NK-92 treated with Interleukin-12 subunit alpha and Interleukin-12 subunit beta, amount 100 ng/mL, for 24 hours (cell line): Measurements from ENCODE around the gene HS3ST2.
"Not testable (repeated sequence)": the region's sequence is repeated elsewhere in the genome, so short reads cannot be mapped to it uniquely, and the experiment has no call there.

Source experiments
- DNase-seq: peaks from one replicate; lab custom pipeline; 2025; lab: John Stamatoyannopoulos, UW

The HS3ST2 gene

GRCh38 chr16:22878955-22879354 lies 65.0 kb downstream of the HS3ST2 start:
- no peak for DNase-seq

GRCh38 chr16:22879466-22879865 lies 65.5 kb downstream of the HS3ST2 start:
- DNase-seq: no peak

DNA sequence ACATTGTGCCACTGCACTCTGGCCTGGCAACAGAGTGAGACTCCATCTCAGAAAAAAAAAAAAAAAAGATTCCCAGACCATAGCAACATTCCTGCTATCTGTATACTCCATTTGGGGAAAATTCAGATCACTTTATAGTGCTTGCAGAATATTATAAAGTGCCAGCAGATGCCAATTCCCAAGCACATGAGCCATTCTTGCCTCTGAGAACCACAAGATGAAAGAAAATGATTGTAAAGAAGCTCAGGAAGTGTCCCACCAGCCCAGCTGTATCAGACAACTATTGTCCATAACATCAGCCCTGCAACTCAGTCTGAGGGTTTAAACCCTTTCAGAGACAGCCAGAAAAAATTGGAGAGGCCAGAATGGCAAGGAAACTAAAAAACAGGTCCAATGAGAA lies 69.0 kb downstream of the HS3ST2 start:
- DNase-seq: no peak

GRCh38 chr16:22885951-22886350 lies 72.0 kb downstream of the HS3ST2 start:
- DNase-seq: no peak

DNA sequence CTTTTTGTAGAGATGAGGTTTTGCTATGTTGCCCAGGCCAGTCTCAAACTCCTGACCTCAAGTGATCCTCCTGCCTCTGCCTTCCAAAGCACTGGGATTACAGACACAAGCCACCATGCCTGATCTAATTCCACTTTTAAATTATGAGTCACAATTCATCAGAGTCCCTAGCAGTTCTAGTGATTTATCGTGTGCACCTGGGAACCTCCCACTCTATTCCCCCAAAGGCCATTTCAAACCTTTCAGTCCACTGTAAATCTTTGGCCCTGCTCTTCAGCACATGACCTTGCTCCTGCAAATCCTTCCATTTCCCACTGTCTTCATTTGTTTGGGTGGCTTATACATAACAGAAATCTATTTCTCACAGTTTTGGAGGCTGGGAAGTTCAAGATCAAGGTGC lies 73.0 kb downstream of the HS3ST2 start:
- no peak for DNase-seq

DNA sequence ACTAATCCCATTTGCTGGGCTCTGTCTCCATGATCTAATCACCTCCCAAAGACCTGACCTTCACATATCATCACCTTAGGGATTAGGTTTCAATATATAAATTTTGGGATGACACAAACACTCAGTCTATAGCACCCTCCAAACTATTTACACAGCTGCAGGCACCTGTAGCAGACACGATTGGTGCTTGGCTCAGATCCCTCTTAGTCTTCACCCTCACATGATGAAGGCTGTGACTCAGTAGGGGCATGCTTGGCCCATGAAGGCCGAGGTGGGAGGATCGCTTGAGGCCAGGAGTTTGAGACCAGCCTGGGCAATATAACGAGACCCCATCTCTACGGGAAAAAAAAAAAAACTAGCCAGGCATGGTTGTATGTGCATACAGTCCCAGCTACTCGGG lies 73.5 kb downstream of the HS3ST2 start:
- DNase-seq: no peak

GRCh38 chr16:22888791-22889190 lies 74.8 kb downstream of the HS3ST2 start:
- no peak for DNase-seq

DNA sequence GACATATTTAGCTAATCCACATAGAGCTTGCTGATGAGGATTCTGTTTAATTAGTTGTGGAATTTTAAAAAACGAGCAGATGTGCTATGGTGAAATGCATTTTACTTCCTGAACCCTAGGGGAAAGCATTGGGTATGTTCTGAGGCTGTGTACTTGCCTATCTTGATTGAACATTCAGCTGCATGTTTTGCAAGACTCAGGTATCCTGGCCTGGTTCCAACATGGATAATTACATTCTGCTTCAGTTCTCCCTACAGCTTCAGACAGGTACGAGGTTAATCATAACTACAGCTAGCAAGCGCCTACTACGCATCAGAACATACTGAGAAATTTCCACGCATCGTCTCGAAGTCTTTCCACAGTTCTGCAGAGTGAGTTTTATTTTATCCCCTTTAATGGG lies 77.0 kb downstream of the HS3ST2 start:
- no peak for DNase-seq

- no peak for DNase-seq
Observed at GRCh38 chr16:22897184-22897583, 83.2 kb downstream of the HS3ST2 start.

GRCh38 chr16:22898131-22898530 lies 84.2 kb downstream of the HS3ST2 start:
- DNase-seq: no peak

GRCh38 chr16:22898874-22899348 lies 84.9 kb downstream of the HS3ST2 start:
- DNase-seq: peak; percentile 23

DNA sequence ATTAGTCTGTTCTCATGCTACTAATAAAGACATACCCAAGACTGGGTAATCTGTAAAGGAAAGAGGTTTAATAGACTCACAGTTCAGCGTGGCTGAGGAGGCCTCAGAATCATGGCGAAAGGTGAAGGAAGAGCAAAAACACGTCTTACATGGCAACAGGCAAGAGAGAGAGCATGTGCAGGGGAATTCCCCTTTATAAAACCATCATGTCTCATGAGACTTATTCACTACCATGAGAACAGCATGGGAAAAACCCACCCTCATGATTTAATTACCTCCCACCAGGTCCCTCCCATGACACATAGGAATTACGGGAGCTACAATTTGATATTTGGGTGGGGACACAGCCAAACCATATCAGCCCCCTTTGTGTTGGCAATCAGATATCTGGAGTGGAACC lies 85.6 kb downstream of the HS3ST2 start:
- not testable (repeated sequence) for DNase-seq

- DNase-seq: no peak
Observed at GRCh38 chr16:22900863-22901262, 86.9 kb downstream of the HS3ST2 start.

GRCh38 chr16:22901563-22901962 lies 87.6 kb downstream of the HS3ST2 start:
- DNase-seq: no peak

DNA sequence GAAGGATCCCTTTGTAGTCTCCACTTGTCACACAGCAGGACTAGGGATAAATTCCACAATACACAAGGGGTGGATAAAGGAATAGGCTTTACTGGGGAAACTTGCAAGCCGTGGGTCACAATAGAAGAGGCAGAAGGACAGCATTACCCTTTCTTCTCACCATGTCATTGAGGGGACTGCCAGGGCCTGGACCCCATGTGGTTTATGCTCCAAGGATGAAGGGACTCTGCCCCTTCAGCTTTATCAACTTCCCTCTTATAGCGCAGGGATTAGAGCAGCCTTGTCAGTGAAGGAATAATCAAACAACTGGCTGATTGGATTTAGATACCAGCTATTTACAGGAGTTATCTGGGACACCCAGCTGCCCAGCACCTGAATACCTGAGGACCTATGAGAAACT lies 89.8 kb downstream of the HS3ST2 start:
- no peak for DNase-seq

DNA sequence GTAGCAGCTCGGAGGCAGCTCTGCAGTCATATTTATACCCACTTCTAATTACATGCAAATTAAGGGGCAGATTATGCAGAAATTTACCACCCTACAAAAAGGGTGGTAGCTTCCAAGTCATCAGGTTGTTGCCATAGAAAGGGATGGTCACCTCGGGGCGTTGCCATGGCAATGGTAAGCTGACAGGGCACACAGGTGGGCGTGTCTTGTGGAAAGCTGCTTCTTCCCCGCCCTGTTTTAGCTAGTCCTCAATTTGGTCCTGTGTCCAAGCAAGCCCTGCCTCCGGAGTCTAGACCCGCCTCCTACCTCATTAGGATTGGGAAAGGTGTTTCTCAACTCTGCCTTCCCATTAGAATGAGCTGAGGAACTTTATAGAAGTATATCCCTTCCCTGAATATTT lies 98.7 kb downstream of the HS3ST2 start:
- no peak for DNase-seq

GRCh38 chr16:22915003-22915402 lies 101.0 kb downstream of the HS3ST2 start:
- no peak for DNase-seq

- no peak for DNase-seq
Observed at GRCh38 chr16:22923491-22923890, 109.5 kb downstream of the HS3ST2 start.

DNA sequence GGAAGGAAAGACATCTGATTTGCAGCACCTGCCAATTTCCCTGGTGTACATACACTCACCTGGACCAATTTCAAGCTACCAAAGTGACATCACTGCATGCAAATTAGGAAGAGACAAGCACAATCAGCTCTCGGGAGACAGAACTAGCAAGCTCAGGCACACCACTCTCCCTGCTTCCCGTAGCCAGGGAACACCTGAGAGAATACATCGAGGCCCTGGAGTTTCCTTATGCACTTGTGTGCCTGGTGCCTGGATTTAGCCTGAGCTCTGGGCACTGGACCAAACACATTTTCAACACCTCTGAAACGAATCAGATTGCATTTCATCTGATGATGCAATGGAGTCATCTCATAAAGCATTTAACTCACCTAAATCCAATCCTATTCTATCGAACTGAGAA lies 110.5 kb downstream of the HS3ST2 start:
- DNase-seq: no peak

- no peak for DNase-seq
Observed at GRCh38 chr16:22926105-22926751, 112.3 kb downstream of the HS3ST2 start.

DNA sequence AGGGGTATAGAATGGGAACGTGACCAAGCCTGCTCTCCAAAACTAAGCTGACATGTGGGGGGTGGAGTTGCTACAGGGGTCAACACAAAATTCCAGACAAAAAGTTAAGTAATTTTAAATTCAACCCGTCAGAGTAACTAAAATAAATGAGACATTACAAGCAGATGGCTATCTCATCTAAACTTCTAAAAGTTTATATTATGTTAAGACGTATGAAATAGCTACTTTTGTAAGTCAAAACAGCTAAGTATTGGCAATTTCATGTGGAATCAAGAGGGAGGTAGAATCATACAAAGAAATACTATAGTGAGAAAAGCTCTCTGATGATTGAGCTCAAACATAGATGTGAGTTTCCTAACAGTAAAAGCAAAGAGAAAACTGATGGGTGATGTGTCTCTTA lies 113.3 kb downstream of the HS3ST2 start:
- DNase-seq: no peak

- DNase-seq: no peak
Observed at GRCh38 chr16:22928882-22929435, 115.0 kb downstream of the HS3ST2 start.

DNA sequence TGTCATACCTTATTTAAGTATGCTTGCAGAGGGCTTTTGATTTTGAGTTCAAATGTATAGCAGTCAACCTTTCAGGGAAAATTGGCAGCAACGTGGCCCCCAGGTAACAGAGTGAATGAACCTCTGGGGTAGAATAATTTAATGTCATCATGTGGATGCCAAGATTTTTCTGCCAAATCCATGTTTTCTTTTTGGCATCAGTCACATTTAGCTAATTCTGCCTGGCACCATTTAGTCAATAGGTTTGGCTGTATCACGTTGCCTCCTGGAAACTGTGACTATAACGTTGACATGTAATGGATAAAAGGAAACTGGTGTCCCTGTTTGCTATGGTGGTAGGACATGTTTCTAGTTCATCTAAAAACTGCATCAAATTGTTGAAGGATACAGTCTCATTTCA lies 115.5 kb downstream of the HS3ST2 start:
- no peak for DNase-seq
